GM10266 (cell line): Measurements from ENCODE around the gene DLL1.

Source experiments
- DNase-seq: peaks from one replicate; pipeline ENCODE4 v3.0.0; 2012; ENCODE audit errors: extremely low spot score
- TF ChIP-seq, protein P1 (sequence below): IDR thresholded peaks from 2 replicates; pipeline ENCODE4 v1.5.1; 2012; ENCODE audit warnings: mild to moderate bottlenecking, low read depth; ENCODE audit not compliant: control insufficient read depth, insufficient read depth; ENCODE audit errors: missing control alignments

DLL1 gene

DNA sequence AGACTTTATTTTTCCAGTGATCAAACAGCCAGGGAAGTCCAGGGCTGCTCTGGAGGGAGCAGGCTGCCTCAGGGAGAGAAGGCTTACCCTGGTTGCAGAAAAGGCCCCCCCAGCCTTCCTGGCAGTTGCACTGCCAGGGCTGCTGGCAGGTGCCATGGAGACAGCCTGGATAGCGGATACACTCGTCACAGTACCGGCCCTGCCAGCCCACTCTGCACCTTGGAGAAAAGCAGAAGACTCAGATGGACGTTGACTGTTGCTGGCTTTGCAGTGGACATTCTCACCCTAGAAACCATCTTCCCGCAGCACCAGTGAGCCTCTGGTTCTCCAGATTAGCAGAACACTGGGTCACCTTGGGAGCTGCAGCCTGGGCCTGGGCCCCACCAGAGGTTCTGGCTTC, 5.4 kb downstream of the DLL1 start:
- TF ChIP-seq, protein P1, sequence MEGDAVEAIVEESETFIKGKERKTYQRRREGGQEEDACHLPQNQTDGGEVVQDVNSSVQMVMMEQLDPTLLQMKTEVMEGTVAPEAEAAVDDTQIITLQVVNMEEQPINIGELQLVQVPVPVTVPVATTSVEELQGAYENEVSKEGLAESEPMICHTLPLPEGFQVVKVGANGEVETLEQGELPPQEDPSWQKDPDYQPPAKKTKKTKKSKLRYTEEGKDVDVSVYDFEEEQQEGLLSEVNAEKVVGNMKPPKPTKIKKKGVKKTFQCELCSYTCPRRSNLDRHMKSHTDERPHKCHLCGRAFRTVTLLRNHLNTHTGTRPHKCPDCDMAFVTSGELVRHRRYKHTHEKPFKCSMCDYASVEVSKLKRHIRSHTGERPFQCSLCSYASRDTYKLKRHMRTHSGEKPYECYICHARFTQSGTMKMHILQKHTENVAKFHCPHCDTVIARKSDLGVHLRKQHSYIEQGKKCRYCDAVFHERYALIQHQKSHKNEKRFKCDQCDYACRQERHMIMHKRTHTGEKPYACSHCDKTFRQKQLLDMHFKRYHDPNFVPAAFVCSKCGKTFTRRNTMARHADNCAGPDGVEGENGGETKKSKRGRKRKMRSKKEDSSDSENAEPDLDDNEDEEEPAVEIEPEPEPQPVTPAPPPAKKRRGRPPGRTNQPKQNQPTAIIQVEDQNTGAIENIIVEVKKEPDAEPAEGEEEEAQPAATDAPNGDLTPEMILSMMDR = no peak
- DNase-seq = no peak

DNA sequence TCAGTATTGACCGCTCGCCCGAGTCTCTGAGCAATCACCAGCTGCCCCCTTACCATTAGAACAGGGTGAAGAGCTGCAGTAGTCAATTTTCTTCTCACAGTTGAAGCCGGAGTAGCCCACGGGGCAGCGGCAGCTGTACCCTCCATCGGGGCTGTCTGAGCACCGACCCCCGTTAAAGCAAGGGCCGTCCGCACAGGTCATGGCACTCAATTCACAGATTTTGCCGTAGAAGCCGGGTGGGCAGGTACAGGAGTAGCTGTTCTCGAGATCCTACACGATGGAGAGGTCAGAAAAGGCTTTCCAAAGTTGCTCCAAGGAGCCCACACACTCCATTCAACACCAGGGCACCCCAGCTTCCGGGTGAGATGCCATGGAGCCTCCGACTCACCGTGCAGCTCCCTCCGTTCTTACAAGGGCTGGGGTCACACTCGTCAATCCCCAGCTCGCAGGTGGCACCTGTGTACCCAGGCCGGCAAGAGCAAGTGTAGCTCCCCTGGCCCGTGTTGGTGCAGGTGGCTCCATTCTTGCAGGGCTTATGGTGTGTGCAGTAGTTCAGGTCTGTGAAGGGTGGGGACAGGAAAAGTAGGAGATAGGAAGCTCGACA, 5.9 kb downstream of the DLL1 start:
- no peak for DNase-seq
- TF ChIP-seq, protein P1 = no peak

DNA sequence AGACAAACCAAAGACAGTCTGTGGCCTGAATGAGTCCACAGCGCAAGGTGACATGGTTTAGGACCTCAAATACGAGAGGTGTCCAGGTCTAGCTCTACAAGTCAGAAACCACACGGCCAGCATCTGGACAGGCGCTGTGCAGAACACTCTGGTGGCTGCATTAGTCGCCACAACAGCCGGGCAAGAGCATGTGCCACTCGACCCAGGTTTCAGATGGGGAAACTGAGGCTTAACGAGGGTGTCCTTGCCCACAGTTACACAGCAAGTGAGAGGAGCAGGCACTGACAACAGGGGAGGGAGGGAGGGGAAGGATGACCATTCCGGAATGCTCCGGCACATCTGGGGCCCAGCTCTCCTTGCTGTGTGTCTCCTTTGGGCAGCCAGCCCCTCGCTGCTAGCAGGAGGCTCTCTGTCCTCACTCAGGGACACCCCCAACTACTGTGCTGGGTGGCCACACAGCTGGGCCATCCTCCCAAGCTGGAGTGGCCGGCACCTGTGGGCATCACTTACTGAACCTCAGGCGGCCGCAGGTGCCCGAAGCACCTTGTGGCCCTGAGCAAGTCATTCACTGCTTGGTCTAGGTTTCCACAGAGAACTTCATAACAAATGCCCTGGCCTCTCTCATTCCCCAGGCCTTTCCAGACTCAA, 6.6 kb downstream of the DLL1 start:
- TF ChIP-seq, protein P1 = no peak
- no peak for DNase-seq

DNA sequence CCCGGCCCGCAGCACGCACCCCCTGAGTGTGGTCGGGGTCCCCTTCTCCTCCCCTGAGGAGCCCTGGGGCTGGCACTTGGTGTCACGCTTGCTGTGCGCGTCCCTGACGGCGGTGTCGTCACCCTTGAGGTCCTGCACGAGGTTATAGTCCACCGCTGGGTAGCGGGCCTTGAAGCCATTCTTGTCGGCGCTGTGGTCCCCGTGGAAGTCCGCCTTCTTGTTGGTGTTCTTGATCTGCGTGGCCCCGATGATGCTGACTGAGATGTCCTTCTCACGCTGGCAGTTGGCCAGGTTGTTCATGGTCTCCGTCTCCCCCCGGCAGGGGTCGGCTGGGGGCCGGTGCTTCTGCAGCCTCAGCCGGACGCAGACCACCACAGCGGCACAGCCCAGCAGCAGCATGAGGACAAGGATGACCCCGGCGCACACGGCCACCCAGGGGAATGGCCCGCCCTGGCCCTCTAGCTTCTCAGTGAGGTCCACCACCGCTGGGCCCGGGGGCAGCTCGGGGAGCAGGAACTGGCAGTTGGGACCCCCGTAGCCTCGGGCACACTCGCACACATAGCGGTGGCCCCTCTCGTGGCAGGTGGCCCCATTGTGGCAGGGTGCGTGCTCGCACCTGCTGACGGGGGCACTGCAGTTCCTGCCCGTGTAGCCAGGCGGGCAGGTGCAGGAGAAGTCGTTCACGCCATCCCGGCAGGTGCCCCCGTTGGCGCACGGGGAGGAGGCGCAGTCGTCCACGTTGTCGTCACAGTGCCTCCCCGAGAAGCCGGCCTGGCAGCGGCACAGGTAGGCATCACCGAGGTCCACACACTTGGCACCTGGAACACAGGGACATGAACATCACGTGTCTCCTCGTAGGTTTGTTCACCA, 7.4 kb downstream of the DLL1 start:
- DNase-seq = no peak
- TF ChIP-seq, protein P1 = no peak

DNA sequence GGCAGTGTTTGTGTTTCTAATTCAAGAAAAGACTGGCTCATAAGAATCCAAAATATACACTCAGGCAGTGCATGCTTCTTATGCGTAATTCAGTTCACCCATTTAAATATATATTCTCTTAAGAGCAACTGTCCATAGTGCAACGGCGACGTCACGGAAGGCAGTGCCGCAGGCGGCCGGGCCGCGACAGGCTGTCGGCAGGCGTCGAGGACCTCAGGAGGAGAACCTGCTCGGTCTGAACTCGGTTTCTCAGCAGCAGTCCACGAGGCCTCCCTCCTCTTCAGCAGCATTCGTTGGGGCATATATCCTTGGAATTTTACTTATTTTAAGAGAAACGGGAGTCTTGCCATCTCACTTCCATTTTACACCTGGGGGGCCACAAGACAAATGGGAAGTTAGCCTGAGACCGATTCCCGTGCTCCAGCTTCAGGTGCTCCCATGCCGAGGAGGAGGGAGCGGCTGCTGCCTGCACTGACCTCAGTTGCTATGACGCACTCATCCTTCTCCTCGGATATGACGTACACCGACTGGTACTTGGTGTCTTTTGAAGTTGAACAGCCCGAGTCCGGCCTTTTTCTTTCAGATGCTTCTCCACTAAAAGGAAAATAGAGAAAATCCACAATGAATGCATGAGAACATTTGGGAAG, 8.2 kb downstream of the DLL1 start:
- TF ChIP-seq, protein P1 = no peak
- no peak for DNase-seq

DNA sequence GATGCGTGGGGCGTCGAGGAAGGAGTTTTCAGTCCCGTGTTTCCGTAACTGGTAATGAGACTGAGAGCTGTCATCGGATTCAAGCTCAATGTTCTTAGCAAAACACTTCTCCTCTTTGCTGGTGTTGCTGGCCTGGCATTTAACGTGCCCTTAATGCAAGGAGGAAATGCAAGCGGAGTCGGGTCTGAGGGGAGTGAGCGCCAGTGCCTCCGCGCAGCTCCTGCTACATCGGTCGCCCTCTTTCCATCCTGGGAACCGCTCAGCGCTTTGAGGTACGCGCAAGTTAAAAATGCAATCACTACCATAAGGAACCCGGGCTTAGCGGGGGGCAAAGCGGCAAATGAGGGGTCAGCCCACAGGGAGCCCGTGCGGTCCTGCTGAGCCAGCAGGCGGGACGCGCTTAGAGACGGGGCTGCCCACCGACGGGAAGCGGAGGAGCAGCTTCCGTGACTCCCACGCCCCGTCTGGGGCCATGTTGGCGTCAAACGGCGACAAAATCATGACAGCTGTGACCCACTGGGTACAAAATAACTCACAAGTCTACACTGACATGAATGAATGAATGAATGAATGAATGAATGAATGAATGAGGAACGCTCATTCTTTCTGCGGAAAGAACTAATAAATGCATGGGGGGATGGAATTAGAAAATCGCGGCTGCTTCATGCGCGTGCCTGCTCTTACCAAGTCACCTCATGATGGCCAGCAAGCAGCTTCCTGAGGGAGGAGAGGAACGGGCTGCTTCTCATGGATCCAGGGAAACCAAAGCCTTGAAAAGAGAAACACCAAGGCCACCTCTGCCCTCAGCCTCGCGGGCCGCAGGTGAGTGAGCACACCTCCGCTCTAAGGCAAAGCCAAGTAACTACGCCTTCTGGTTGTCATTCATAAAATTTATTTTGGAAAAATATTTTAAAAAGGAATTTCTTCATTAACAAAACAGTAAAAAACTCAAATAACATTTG, 9.3 kb downstream of the DLL1 start:
- DNase-seq = no peak
- TF ChIP-seq, protein P1 = no peak
